Tibial nerve (tissue), 4 donors: ENCODE results near the gene HLCS.

Experiments used
- EP300 ChIP-seq, 2 donors: sonication (generic); formaldehyde crosslinking; IDR thresholded peaks; one replicate each; pipeline ENCODE4 v1.6.1; 2017; ENCODE audit warnings: antibody characterized with exemption in 2 of 2, mild to moderate bottlenecking in 1 of 2
- POLR2A ChIP-seq, 2 donors: fragments of 450-650 bp; IDR thresholded peaks; one replicate each; pipeline ENCODE4 v1.6.1; 2017; ENCODE audit warnings: antibody characterized with exemption in 2 of 2, mild to moderate bottlenecking in 2 of 2, moderate library complexity in 2 of 2
- TF ChIP-seq, protein P1 (sequence below), 5 experiments: fragments of 200-600 bp in 3 of 5; fragments of 450-650 bp in 2 of 5; sonication (generic) in 3 of 5; IDR thresholded peaks; one replicate each; pipeline ENCODE4 v1.5.1; 2016 to 2019; ENCODE audit warnings: antibody characterized with exemption in 5 of 5, mild to moderate bottlenecking in 3 of 5, moderate library complexity in 2 of 5

DNA sequence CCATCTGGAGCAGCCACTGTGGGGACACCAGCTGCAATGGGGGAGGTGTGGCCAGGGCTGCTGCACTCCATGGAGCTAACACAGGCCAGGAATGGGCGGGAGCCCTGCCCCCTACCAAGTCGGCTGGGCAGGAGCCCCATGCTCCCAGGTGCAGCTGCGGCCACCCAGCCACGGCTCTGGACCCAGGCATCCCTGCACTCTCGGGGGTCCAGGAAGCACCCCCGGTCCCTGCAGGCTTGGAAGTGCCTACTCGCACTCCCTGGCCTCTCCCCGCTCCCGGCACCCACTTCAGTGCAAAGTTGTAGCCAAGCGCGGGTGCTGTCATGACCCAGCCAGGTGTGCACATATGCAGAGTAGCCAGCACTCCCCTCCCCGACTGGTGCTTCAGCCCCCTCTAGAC lies 91.8 kb downstream of the HLCS start:
- TF ChIP-seq POLR2A (IDR thresholded peaks at IDR 0.05) (no peak), EP300 (IDR thresholded peaks at IDR 0.05) (no peak)
- TF ChIP-seq, protein P1, sequence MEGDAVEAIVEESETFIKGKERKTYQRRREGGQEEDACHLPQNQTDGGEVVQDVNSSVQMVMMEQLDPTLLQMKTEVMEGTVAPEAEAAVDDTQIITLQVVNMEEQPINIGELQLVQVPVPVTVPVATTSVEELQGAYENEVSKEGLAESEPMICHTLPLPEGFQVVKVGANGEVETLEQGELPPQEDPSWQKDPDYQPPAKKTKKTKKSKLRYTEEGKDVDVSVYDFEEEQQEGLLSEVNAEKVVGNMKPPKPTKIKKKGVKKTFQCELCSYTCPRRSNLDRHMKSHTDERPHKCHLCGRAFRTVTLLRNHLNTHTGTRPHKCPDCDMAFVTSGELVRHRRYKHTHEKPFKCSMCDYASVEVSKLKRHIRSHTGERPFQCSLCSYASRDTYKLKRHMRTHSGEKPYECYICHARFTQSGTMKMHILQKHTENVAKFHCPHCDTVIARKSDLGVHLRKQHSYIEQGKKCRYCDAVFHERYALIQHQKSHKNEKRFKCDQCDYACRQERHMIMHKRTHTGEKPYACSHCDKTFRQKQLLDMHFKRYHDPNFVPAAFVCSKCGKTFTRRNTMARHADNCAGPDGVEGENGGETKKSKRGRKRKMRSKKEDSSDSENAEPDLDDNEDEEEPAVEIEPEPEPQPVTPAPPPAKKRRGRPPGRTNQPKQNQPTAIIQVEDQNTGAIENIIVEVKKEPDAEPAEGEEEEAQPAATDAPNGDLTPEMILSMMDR (IDR thresholded peaks at IDR 0.05) = no peak
